Stimulated activated CD4-positive, alpha-beta T cell treated with anti-CD3 and anti-CD28 coated beads, Interleukin-2, amount 100 ng/mL, for 48 hours (primary cell): ENCODE data around the gene GPR153.

ENCODE experiments used
- DNase-seq, 2 donors: peaks; one replicate each; pipeline ENCODE4 v3.0.0-alpha.2; 2020

GPR153 gene

DNA sequence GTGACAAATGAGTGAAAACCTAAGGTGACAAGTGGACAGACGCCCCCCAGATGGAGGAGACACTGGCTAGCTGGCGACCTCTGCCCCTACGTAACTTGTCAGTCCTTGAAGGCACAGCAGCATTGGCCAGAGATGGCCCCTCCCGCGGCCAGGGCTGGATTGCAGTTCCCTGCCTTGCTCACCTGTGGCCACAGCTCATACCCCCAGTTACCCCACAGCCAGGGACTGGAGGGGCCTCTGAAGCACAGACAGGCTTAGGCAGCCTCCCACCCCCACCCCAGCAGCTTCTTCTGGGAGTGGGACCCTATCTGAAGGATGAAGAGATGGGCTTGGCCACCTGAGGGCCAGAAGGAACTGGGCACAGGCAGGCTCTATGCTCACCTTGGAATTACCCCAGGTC, 13.2 kb downstream of the GPR153 start:
- no peak for DNase-seq

DNA sequence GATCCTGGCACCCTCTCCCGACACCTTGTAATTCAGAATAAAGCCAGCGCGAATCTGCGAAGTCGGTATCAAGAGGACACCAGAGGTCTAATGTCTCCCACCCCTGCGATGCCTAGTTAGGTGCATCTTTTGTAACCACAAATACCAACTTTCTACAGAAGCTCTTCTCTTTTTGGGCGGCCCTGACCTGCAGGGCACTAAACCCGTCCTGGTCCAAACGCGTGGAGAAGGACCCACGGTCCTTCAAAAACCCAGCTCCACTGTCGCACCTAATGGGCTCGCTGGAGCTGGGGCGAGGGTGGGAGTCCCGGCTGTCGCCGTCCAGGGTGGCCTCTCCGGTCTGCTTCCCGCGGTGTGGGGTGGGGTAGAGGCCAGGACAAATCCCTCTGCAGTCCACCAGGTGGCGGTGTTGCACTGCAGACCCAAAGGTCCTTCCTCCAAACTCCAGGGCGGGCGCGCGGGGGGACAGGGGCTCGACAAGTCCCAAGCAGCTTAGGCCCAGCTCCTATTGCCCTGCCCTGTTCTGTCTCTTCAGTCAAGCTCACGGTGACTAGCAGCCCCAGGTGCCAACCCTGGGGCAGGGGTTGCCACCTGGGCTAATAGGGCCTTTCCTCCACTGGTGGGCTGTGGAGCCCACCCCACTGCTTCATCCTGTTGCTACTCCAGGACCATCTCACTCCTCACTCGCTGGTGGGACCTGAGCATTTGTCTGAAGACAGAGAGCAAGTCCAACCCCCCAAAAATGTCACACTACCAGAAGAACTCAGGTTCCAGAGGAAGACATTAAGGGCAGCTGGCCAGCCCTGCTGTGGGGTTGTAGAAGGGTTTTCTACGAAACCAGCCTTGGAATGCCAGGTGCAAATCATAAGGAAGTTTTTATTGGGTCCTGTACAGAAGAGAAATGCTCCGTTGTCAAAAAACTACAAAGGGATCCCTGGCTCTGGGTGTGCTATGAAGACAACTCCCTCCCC, 14.1 kb downstream of the GPR153 start:
- peak; percentile 81 to 85 for DNase-seq

DNA sequence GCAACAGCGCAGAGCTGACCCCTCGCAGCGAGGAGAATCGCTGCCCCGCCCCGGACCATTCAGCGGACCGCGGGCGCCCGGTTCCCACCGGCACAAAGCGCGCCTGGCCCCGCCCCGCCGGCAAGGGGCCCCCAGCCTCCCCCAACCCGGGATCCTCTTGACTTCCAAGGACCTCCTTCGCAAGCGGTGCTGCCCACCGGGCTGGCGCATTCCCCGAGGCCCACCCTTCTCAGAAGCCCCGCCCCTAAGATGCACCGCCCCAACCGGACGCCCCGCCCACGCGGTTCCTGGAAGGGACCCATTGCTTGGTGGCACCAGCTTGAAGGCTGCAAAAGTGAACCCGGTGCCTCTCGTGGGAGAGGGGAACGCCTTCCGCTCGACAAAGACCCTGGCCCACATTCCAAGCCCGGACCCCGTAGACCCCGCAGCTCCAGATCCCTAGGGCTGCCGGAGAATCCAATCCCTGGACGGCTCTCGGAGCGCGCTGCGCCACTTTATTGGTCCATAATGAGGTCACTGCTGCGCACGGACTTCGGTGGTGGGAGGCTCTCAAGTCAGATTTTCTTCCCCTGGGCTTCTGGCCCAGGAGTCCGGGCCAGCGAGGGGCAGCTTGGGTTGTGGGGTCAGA, 14.9 kb downstream of the GPR153 start:
- DNase-seq: peak; percentile 38 to 48

DNA sequence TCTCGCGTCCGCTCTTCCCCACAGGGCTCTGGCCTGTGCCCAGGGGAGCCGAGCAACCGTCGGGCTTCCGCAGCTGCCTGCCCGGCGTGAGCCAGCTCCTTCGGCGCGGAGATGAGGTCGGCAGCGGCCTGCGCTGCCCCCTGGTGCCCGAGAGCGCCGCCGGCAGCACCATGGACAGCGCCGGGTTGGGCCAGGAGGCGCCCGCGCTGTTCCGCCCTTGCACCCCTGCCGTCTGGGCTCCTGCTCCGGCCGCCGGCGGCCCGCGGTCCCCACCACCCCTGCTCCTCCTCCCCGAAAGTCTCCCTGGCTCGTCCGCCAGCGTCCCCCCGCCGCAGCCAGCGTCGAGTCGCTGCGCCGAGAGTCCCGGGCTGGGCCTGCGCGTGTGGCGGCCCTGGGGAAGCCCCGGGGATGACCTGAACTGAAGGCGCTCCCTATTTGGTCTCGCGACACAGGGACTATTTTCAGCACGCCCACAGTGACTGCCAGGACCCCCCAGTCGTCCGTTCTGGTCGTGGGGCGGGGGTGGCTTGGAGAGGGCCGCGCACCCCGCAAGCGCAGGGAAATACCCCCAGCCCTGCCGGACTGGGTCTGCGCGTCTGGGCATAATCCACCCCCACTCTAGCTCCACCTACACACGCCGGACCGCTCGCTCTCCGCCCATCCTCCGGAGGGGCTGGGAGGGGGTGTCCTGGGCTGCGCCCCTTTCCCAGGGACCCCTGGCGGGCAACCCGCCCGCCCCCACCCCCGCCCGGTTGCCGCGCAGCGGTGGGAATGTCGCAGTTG, 15.6 kb downstream of the GPR153 start:
- peak; percentile 81 to 82 for DNase-seq

DNA sequence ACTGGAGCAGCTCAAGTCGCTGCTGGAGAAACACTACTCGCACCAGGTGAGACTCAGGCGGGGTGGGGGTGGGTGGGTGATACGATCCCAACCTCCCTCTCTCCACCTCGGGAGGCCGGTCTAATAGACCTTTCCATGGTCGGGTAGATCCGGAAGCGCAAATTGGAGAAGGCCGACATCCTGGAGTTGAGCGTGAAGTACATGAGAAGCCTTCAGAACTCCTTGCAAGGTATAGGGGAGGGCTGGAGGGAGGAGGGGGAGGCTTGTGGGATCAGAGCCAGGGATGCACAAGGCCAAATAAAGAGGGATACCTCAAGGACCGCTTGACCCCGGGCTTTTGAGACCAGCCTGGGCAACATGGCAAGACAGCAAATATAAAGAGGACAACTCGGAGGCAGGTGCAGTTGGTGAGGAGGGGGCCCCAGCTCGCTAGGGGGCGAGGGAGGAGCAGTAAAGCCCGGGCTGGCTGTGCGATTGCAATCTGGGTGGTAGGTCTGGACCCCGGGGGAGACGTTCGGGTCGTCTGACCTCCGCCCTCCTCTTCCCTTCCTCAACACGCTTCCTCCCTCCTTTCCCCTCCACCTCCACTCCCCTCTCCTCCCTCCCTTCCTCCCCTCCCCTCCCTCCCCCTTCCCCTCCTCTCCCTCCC, 16.4 kb downstream of the GPR153 start:
- no peak for DNase-seq

DNA sequence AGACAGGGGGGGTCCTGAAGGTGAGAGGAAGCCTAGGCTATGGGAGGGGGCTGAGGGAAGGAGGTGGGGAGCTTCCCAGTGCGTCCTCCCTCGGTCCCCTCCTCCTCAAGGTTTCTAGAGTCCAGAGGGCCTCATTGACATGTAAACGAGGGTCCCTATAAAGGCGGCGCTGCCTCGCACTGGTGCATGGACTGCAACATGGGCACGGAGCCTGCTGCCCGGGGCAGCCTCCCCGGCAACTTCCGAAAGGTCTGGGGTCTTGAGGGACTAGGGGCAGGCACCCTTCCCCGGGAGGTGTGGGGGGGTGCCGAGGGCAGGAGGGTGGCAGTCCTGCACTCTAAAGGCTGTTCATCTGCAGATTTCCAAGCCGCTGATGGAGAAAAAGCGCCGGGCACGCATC, 16.9 kb downstream of the GPR153 start, which contains the start of gene HES3:
TSS of gene HES3 (plus strand) at position 187 of the 400 bp plus-strand sequence. CDS start at position 374, 187 bp downstream.
- DNase-seq: no peak

DNA sequence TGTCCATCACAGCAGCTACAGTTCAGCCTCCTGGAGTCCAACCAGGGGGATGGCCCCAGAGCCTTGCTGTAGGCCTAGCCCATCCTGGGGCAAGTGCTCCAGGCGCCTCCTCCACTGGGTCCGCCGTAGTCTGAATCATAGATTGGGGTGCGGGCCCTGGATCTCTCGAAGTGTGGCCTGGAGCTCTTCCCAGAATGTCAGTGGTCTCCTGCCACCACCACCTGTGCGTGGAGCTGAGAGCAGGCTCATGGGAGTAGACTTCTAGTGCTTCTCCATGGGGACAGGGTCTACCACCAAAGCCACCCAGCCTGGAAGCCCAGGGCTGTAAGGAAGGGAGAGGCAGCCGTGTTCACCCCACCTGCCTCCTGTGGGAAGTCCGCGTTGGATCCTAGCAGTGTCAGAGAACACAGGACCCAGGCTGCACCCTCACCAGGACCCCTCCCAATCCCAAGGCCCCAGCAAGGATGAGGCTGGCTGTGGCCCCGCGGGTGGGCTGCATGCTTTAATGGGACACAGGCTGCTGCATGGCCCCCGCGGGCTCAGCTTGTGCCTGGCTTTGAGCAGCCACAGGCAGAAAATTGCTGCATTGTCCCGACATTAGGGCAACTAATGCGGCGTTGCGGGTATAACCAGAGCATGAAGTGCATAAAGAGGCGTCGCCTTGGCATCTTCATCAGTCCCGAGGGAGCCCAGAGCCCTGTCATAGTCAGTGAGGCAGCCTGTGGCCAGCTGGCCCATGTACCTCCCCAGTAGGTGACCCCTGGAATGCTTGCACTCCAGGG, 17.7 kb downstream of the GPR153 start:
- DNase-seq: no peak

DNA sequence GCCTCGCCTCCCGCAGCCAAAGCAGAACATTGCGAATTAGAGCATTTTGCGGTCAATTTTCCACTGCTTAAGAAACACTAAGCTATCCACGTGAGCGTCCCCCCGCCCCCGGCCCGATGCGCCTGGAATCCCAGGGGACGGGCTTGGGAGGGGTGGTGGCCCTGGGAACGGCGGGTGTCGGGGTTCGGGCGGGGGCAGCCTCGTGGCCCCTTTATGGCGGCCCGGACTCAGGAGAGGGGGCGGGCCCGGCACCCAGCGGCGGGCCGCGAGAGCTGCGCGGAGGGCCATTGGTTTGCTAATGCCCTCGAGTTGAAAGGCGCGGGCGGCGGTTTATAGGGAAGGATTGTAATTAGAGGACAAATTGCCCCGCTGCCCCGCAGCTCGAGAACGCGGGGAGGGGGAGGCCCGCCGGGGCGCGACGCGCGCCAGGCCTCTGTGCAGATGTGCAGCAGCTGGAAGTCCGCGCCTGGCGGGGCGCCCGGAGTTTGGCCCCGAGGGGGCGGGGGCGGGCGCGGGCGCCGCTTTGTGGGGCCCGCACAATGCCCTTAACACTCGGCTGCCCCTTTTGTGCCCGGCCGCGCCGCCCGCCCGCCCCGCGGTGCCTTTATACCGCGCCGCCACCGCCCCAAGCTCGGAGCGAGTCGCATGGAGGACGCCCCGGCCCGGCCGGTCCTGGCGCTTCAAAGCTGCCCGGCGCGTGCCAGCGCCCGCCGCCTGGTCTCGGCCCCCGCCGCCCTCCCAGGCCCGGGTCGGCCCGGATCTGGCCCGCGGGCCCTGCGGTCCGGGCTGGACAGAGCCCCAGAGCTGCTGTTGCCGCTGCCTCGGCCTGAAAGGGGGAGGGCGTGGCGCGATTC, 18.8 kb downstream of the GPR153 start:
- no peak for DNase-seq

DNA sequence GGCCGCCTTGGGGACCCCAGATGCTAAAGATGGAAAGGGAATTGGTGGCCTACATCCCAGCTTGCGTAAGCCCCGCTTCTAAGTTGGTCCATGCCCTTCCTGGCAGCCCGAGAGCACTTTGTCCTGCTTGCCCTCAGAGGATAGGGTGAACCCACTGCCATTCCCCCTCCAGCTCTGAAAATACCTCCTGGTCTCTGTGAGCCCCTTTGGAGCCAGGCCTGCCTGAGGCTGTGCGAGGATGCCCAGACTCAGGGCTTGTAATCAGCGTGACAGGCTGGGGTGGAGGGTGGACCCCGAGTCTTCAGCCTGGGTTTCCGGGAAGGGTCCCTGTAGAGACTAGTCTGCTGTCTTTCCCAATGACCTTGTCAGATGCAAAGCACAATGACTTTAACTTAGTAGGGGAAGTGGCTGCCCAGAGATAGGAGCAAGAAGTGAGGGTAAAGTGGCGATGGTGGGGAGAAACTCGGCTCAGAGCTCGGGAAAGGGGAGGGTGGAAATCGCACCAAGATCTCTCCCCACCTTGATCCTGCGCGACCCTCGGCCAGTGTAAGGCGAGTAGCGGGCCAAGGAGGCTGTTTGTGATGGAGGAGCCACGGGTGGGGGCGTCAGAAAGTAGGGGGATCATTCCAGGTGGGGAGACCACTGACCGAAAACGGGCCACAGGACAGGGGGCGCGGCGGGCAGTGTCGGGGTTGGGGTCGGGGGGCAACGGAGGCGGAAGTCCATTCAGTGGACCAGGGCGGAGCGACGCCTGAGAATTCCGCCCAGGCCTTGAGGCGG, 19.6 kb downstream of the GPR153 start:
- no peak for DNase-seq

DNA sequence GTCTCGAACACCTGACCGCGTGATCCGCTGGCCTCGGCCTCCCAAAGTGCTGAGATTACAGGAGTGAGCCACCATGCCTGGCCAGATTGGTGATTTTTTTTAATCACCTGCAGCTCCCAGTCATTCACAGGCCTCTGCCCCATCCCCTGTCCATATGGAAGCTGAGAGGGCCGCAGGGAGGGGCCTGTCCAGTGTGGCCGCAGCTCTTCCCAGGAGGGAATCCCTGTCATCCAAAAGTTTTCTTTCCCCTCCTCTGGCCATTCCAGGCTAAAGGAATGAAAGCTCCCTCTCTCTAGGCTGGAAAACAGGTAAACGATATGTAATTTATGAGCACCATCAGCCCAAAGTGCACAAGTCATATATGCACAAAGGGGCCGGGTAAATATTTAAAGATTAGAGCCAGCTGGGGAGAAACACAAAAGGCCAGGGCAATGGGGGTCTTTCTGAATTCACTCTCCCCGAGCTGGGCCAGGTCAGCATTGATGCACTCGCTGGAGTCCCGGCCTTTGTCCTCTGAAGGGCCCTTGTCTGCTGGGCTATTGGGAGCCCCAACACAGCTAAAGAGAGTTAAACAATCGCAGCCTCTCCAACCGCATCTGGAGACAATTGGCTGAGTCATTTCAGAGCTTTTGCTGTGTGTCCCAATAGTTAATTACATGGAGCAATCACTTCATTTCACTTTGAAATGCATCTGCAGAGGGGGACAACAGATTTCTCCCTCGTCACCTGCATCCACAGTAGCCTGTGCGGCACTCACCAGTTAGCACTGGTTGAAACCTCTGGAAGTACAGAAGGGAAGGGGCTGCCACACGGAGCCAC, 20.7 kb downstream of the GPR153 start:
- DNase-seq: no peak

DNA sequence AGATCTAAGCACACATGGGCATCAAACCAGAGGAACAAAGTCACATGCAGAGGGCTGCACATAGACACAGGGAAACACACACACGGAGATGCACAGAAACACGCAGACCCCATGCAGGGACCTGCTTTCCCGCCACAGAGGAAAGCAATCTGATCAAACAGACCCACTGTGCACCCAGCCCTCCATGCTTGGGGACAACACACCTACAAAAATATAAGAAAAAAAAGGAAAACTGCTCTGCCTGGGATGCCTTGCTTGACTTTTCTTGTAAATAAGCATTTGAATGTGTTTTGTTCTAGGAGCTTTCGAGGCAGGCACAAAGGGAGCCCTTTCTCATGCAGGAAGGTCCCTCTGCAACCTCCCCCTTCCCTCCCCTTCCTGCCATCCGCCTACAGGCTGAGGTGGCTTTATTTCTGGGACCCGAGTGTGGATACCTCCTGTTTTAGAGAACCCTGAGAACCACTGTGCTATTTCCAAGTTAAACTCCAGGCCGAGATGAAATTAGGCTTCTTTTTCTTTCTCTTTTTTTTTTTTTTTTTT, 21.6 kb downstream of the GPR153 start:
- DNase-seq: no peak

DNA sequence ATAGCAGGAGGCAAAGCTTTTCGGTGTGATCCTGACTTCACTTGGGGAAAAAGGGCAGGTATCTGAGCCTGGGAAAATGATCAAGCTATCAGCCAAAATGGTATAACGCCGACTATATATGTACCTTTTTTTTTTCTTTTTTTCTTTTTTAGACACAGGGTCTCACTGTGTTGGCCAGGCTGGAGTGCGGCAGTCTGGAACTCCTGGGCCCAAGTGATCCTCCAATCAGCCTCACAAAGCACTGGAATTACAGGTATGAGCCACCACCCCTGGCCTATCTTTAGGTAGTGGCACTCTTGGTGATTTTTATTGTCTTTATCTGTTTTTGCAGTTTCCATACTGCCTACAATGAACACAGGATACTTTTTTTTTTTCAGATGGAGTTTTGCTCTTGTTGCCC, 23.8 kb downstream of the GPR153 start:
- no peak for DNase-seq

DNA sequence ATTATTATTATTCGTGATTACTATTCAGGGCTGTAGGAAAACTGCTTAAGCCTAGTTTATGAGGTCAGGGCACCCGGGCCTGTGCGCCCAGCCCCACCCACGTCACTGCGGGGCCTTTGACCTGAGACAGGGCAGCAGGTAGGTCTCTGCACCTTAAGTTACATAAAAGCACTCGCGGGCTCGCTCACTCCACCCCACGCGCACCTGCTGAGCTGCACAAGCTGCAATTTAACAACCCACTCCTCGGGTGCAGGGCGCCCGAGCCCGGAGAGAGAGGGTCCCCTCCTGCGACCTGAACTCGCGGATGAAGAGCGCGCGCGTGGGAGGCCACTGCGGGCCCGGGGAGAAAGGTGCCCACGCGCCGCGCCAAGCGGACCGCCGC, 25.6 kb downstream of the GPR153 start:
- no peak for DNase-seq

DNA sequence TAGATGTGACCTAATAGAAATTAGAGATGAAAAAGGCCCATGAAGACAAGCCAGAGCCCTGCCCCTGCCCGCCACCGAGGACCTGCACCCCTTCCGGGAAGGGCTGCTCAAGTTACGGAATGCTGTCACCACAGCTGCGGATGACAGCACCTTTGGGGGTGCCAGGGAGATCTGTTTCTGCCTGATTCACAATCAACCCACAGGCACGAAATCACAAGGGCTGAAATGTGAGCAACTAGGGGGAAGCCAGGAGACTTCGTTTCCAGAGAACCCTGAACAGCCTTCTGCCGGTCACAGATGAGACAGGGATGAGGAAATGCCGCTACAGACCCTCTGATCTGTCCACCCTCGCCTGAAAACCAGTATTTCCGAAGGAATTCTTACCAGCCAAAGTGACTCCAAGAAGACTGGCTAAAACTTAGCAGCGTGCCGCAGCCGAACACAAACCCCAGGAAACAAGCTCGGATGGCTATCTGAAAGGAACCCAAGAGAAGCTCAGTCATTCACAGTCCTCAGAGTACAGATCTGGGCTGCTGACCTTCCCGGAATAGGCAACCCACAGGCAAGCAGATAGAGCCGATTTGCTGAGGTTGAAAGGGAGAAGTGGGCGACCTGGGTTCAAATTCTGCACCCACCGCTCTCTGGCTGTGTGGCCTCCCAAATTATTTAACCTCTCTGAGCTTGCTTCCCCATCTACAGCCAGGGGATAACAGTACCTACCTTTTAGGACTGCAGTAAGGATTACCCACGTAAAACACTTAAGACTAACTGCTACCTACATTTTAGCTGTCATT, 26.2 kb downstream of the GPR153 start:
- DNase-seq: no peak

DNA sequence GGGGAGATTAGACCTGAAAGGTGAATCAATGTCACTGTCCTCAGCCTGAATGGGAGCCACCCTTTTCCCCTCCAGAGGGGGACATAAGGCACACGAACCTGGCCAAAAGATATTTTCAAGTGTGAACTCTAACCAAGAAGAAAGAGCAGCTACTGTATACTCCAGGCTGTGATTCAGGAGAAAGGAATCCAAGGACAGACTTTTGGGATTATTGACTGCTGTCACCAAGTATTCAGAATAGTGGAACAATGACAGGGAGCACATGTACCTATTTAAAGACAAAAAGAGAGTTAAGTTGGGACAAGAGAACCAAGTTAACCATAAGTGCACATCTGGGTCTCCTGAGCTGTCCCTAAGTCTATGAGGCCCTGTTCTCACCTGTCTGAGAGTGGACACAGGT, 27.5 kb downstream of the GPR153 start:
- DNase-seq: no peak

DNA sequence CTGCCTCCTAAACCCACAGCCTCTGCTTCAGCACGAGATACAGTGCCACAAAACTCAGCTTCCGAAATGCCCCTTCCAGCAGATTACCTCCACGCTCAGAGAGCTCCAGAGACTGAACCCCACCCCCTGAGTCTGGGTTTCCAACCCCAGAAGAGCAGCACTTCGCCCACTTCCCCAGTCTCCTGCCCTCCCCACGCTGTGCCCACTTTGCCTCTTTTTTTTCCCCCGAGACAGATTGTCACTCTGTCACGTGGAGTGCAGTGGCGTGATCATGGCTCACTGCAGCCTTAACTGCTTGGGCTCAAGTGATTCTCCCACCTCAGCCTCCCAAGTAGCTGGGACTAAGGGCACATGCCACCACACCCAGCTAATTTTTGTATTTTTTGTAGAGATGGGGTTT, 35.2 kb downstream of the GPR153 start:
- DNase-seq: no peak

DNA sequence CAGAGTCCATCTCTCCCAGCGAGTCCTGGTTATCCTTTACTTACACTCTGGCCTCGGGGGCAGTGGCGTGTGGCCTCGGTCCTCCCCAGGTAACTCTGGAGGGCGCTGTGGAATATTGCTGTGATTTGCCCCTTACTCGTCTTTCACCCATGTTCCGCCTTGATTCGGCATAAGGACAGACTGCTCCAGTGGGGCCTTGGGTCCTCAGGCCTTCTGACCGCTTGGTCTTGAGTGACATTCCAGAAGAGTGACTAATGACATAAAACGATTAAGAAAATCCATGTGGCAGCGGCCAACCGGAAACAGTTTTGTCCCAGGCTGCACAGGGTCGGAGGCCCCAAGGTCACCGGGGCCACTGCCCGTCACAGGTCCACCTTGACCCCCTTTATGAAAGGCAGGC, 36.2 kb downstream of the GPR153 start:
- no peak for DNase-seq

DNA sequence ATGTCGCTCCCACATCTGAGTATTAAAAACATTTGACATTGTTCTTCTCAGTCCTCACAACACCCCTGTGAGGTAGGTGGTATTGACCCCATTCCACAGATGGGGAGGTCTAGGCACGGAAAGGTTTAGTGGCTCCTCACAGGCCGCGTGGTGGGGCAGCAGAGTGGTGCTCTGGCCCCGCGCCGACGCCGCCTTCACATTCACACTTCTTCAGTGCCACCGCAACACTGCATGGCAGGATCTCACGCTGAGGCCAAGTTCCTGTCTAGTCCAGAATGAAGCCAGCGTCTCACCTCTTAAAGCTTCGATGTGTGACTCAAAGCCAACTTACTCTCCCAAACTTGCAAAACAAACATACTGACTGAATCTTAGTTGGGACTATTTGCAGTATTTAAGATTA, 37.3 kb downstream of the GPR153 start:
- no peak for DNase-seq
